Upper lobe of left lung (tissue), 4 donors: Measurements from ENCODE around the gene CACNG5.

Experiments
- POLR2A ChIP-seq, 4 donors: fragments of 450-650 bp; IDR thresholded peaks; one replicate each; pipeline ENCODE4 v1.5.1; 2016 to 2017; ENCODE audit warnings: antibody characterized with exemption in 4 of 4, mild to moderate bottlenecking in 2 of 4
- POLR2AphosphoS5 ChIP-seq, 2 donors: sonication (generic); formaldehyde crosslinking; IDR thresholded peaks; one replicate each; pipeline ENCODE4 v1.5.1; 2017; ENCODE audit warnings: antibody characterized with exemption in 2 of 2
- TF ChIP-seq, protein P1 (sequence below), 6 experiments: fragments of 450-650 bp in 4 of 6; fragments of 200-600 bp in 2 of 6; sonication (generic) in 2 of 6; IDR thresholded peaks; one replicate each; pipeline ENCODE4 v1.5.1; 2016 to 2019; ENCODE audit warnings: antibody characterized with exemption in 6 of 6

DNA sequence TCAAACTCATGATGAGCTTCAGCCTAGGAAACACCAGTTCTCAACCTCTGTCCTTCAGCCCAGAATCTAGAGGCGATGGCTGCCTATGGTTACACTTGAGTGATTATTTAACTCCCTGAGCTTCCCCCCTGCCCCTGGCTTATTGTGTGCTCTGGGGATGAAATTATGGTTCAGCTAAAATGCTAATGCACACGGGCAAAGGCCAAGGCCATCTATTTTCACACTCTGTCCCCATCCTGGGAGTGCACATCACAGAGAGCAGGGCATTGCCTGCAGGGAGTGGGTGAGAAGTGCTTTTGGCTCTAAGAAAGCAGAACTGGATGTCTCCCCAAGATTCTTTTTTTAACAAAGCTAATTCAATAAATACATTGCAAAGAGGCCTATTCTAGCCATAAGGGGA lies 21.6 kb upstream of the CACNG5 start:
- TF ChIP-seq, protein P1, sequence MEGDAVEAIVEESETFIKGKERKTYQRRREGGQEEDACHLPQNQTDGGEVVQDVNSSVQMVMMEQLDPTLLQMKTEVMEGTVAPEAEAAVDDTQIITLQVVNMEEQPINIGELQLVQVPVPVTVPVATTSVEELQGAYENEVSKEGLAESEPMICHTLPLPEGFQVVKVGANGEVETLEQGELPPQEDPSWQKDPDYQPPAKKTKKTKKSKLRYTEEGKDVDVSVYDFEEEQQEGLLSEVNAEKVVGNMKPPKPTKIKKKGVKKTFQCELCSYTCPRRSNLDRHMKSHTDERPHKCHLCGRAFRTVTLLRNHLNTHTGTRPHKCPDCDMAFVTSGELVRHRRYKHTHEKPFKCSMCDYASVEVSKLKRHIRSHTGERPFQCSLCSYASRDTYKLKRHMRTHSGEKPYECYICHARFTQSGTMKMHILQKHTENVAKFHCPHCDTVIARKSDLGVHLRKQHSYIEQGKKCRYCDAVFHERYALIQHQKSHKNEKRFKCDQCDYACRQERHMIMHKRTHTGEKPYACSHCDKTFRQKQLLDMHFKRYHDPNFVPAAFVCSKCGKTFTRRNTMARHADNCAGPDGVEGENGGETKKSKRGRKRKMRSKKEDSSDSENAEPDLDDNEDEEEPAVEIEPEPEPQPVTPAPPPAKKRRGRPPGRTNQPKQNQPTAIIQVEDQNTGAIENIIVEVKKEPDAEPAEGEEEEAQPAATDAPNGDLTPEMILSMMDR (IDR thresholded peaks at IDR 0.05), result no peak
- TF ChIP-seq POLR2A (IDR thresholded peaks at IDR 0.05) (no peak), POLR2AphosphoS5 (IDR thresholded peaks at IDR 0.05) (no peak)
